HG03159 (cell line): Measurements from ENCODE around the gene PAQR9.

Experiments
- ATAC-seq: cut with Tn5 transposase; IDR thresholded peaks from one replicate; pipeline ENCODE4 v1.9.1; 2021; ENCODE audit warnings: mild to moderate bottlenecking, moderate library complexity; ENCODE audit not compliant: unreplicated experiment

The PAQR9 gene

DNA sequence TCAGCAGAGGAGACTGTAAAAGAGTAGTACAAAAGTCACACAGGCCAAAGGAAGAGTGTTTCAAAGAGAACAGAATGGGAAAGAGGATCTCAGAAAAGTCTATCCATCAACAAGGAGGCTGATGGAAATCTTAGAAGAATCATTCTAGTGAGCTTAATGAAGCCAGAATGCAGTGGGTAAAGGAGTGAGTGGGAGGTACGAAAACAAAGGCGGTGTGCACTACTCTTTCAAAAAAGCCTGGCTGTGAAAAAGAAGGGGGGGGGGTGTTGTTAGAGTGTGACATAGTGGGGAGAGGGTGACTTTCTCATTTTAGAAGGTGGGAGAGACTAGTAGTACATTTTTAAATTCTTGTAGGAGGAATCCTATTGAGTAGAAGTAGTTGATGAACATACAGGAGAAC is 11.7 kb downstream of the PAQR9 start:
- no peak for ATAC-seq

DNA sequence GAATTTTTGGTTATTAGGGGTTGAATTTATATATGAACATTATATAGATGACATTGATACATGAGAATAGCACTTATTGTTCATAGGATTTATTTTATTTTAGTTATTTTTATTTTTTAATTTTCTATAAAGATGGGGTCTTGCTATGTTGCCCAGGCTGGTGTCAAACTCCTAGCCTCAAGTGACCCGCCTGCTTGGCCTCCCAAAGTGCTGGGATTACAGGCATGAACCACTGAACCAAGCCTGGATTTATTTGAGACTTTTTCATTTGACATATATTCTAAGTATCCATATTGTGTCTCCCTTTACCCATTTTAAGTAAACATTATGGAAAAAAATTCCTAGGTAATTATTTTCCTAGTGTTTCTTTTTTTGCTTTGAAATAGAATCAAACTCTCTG is 12.5 kb downstream of the PAQR9 start:
- no peak for ATAC-seq

DNA sequence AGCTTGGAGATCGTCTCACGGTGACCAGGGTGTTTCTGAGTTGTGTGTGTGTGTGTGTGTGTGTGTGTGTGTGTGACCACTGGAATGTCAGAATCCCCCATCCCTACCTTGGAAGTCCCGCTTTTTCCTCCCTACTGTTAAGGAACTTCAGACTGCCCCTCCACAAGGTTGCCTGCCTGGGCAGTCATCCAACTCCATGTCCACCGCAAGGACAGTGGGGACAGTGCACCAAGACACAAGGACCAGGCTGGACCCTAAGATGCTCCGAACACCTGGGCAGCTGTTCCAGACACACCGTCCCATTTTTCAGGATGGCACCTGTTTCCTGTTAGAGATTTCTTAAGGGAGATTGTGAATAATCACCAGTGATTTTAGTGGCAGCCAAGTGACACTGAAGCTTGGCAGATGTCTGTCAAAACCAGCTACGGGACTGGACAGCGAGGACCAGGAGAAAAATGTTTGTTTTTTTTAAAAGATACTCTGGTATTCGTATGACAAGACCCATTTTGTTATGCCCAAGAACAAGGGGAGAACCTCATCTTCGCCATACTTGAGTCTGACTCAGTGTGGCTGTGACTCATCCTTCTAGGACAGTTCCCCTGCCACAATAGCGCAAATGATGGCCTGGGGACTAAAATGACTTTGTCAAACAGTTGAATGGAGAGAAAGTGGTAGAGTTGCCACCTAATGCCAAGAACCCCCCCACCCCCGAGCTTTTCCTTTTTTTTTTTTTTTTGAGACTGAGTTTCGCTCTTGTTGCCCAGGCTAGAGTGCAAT is 15.5 kb downstream of the PAQR9 start:
- no peak for ATAC-seq

DNA sequence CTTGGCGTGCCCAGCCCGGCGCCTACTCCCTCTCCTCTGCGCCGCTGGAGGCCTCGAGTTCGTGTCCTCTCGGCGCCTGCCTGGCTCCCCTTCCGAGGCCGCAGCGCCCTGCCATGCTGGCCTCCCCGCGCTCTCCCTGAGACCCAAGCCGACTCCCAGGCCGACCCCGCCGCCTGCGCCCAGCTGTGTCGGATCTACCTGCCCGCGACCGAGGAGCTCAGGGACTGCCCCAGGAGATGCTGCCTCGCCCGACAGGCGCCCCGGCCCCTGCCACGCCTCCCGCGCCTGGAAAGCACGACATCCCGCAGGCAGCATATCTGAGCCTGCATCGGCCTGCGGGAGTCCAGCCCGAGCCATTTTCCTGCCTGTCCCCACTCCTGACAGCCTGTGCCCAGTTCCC is 16.1 kb downstream of the PAQR9 start:
- ATAC-seq: no peak

DNA sequence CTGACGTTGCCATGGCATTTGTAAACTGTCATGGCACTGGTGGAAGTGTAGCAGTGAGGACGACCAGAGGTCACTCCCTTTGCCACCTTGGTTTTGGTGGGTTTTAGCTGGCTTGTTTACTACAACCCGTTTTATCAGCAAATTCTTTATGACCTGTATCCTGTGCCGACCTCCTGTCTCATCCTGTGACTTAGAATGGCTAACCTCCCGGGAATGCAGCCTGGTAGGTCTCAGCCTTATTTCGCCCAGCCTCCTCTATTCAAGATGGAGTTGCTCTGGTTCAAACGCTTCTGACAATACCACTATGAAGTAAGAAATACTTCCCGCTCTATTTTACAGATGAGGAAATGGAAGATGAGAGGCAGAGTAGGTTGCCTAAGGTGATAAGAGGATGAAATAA is 16.6 kb downstream of the PAQR9 start:
- ATAC-seq: no peak

GRCh38 chr3:142945023-142945422 is 18.5 kb downstream of the PAQR9 start:
- peak; percentile 7 for ATAC-seq

GRCh38 chr3:142944342-142944741 is 19.1 kb downstream of the PAQR9 start:
- peak; percentile 64 for ATAC-seq

DNA sequence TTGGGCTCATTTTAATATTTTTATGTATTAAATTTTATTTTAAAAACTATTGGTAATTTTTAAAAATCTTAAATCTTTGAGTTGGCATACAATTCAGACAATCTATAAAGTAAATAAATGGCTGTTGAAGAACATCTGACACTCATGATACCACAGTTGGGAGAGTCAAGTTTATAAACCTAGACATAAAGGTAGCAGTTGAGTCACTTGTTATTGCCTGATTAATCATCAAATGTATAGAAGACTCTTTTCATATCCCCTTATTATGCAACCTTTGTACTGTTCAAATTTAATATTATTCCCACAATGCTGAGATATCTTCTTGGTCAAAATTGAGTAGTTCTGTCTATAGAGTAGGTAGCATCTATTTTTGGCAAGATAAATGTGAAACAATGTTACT is 19.6 kb downstream of the PAQR9 start:
- ATAC-seq: no peak

DNA sequence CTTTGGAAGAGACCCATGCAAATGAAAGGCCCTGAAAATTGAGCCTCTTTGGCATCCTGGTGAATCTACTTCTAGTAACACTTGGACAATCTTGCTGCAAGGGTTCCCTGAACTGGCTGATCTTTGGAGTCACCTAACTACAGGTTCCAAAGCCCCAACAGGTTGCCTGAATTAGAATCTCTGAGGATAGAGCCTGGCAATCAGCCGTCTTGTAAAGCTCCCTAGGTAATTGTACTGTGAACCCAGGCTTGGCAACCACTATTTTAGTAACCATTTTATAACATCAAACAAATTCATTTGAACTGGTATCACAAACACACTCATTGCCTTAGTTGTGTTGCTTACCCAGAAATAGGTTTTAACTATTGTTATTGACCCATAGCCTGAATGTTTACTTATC is 20.1 kb downstream of the PAQR9 start:
- no peak for ATAC-seq

GRCh38 chr3:142941373-142942123 is 21.9 kb downstream of the PAQR9 start:
- ATAC-seq: no peak

DNA sequence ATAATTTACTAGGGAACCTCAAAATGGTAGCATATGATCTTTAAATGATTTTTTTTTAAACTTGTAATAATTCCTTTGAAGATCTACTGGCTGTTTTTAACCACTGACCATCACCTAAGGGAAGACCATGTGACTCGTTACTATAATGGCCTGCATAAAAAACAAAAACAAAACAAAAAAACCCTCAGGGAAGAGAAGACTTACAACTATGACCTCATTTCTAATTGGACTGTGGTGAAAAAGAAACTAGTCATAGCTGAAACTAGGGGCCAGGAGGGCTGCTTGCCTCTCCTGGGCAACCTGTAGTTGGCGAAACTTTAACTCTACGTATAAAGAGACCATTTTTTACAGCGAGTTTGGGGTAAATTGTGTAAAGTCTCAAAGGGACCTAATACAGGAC is 23.0 kb downstream of the PAQR9 start:
- no peak for ATAC-seq

DNA sequence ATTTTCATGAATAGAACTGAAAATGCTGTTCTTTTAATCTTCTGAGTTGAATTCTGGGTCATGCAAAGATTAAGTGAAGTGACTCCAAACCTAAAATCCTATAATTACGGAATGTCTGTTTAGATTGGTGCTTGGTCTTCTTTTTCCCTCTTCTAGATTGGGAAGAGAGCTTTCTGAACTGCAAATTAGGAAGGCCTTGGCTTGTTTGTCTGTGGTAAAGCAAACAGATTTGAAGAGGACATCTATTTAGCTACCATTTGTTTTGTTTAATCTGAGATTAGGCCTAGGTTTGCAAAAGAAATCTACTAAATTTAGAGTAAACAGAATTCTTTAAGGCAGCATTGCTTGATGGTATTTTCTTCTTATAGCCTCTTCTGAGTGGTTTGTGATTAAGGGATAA is 23.5 kb downstream of the PAQR9 start:
- ATAC-seq: no peak

DNA sequence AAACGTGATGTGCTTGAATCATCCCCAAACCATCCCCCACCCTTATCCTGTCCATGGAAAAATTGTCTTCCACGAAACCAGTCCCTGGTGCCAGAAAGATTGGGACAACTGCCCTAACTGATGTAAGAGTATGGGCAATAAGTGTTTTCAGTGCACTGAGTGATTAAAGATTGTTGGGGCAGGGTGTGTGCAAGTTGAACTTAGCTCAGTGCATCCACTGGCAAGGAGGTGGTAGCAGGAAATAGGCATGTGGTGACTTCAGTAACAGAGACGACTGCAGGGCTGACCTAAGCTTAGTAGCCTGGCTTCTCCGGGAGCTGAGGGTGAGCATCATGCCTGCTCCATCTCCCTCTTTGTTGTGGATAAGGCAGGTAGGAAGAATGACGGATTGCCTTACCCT is 27.5 kb downstream of the PAQR9 start:
- ATAC-seq: no peak

DNA sequence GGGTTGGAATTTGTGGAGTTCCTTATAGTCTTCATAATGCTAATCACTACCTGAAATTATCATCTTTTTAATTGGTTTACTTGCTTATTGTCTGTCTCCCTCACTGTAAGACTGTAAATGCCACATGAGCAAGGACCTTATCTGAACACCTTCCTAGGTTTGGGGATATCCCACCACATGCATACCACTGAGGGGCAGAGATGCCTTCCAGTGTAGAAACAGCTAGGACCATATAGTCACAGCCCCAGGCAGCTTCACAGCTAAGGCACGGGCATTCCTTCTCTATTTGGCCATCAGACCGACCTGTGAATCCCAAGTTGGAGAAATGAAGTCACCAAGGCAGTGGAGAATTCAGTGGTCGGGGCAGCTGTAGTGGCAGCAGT is 28.6 kb downstream of the PAQR9 start:
- no peak for ATAC-seq

GRCh38 chr3:142934128-142934886 is 29.2 kb downstream of the PAQR9 start:
- ATAC-seq: no peak

DNA sequence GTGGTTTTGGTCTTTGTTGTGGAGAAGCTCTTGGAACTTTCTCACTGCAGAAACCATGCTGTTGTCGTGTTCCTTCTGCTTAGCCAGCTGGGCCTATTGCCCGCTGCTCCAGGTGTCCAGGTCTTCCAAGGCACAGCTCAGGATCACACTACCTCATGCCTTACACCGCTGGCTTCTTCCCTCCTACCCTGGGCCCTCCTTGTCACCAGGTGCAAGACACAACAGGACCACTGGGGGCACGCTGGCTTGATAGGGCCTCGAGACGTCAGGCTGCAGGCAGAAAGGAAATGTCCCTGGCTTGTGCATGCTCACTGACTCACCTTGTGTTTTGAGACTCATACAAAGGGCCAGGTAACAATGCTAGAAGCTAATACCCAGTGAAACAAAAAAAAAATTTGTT is 32.3 kb downstream of the PAQR9 start:
- ATAC-seq: peak; percentile 91

DNA sequence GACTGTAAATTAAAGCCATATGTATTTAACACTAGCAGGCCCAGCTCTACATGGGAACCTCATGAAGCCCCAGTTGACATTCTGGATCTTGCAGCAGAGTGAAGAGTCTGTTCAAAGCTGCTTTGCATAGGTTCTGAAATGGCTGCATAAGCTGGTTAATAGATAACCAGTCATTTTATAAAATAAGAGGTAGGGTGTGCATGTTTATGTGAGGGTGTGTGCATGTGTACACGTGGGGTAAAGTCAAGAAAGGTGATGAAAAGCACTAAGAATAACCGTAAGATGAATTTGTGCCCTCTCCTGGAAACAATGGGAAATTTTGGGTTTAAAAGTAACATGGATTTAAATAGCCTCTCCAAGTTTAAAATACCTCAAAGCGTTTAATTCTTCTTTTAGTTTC is 33.0 kb downstream of the PAQR9 start:
- no peak for ATAC-seq

DNA sequence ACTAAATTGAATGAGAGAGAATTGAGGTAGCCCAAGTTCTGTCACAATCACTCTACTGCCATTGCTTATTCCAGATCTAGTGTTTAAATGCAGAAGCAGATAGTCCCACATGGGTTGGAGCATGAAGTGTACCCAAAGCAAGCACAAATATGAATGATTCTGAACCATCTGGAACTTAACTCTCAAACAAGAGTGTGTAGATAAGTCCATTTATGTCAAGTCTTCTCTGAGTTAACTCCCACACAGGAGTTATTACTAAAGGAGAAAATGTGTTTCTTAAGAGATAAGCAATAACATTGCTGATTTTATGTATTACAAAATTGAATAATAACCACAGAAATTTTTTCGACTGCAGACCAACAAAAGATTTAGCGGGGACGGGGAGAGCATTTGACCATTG is 33.6 kb downstream of the PAQR9 start:
- ATAC-seq: no peak

DNA sequence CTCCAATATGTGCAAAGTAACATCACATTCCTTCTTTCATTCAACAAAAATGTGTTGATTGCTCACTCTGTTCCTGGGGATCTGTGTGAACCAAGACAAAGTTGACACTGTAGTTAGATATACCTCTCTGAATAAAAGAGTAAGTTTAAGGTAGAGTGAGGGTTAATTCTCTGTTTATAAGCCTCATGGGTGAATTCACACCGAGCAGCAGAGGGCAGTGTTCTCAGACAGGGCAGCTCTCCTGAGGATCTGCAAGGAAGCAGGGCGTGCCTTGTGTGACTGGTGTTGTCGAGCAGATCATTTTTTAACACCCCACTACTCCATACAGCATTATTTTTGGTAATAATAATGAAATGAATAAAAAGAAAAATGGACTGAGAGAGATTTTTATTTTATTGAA is 34.4 kb downstream of the PAQR9 start:
- ATAC-seq: peak; percentile 48

GRCh38 chr3:142926368-142926944 is 37.0 kb downstream of the PAQR9 start:
- ATAC-seq: no peak

GRCh38 chr3:142925140-142925539 is 38.3 kb downstream of the PAQR9 start:
- no peak for ATAC-seq
